HEK293 (cell line): ENCODE results near the gene SYT2.
A peak's percentile ranks its signal among the peaks of the same experiment; 100 is the strongest.
"Not testable (repeated sequence)": the region's sequence is repeated elsewhere in the genome, so short reads cannot be mapped to it uniquely, and the experiment has no call there.

Experiments used
- CTCF ChIA-PET: fragments of 350-600 bp; formaldehyde crosslinking; extraction: SDS; loops from one replicate; lab custom pipeline; 2021; ENCODE audit warnings: antibody characterized with exemption; lab: Yijun Ruan, JAX
- POLR2A ChIA-PET: fragments of 300-600 bp; formaldehyde crosslinking; extraction: SDS; loops from one replicate; lab custom pipeline; 2020; ENCODE audit warnings: antibody characterized with exemption, inconsistent platforms; lab: Yijun Ruan, JAX
- H3K27ac ChIP-seq: fragments of 200-500 bp; sonication (Bioruptor generic); 2 replicates; pipeline ENCODE4 v1.5.1; 2014; ENCODE audit warnings: low read depth, low read length, control low read depth, inconsistent platforms; ENCODE audit errors: extremely low read depth
- H3K36me3 ChIP-seq, 2 experiments: fragments of 200-500 bp in 1 of 2; sonication (Bioruptor generic) in 1 of 2; 1 replicate in 1 of 2; 2 replicates in 1 of 2; pipeline ENCODE4 v1.5.1; 2014 to 2017; ENCODE audit warnings: inconsistent platforms in 2 of 2, low read length in 2 of 2; ENCODE audit not compliant: control insufficient read depth in 2 of 2, insufficient read depth in 1 of 2
- H3K4me1 ChIP-seq: fragments of 200-500 bp; sonication (Bioruptor generic); 2 replicates; pipeline ENCODE4 v1.5.1; 2014; ENCODE audit warnings: mild to moderate bottlenecking, low read length, inconsistent platforms; ENCODE audit not compliant: control insufficient read depth, insufficient read depth
- H3K4me3 ChIP-seq: 2 replicates; pipeline ENCODE4 v1.5.1; 2011; ENCODE audit warnings: low read depth, mild to moderate bottlenecking, control low read depth, low read length, moderate library complexity
- H3K9me3 ChIP-seq: fragments of 200-500 bp; sonication (Bioruptor generic); 2 replicates; pipeline ENCODE4 v1.5.1; 2014; ENCODE audit warnings: low read depth, low read length, inconsistent platforms; ENCODE audit not compliant: control insufficient read depth, insufficient read depth
- BCL11A ChIP-seq: fragments of 450-650 bp; formaldehyde crosslinking; IDR thresholded peaks from 2 replicates; pipeline ENCODE4 v1.5.1; 2016; ENCODE audit warnings: low read depth, missing biosample characterization, missing genetic modification characterization
- FEZF1 ChIP-seq: fragments of 450-650 bp; formaldehyde crosslinking; IDR thresholded peaks from 2 replicates; pipeline ENCODE4 v1.5.1; 2016; ENCODE audit warnings: missing biosample characterization, missing genetic modification characterization
- GLI2 ChIP-seq: fragments of 450-650 bp; formaldehyde crosslinking; IDR thresholded peaks from 2 replicates; pipeline ENCODE4; 2017; ENCODE audit warnings: missing biosample characterization, missing genetic modification characterization, low read depth, borderline replicate concordance
- GLIS1 ChIP-seq: fragments of 450-650 bp; formaldehyde crosslinking; IDR thresholded peaks from 2 replicates; pipeline ENCODE4 v1.5.1; 2016; ENCODE audit warnings: missing biosample characterization, missing genetic modification characterization
- HOXA7 ChIP-seq: sonication (generic); formaldehyde crosslinking; IDR thresholded peaks from 2 replicates; pipeline ENCODE4 v1.8.1; 2022; ENCODE audit warnings: missing genetic modification reagents, borderline replicate concordance
- OSR2 ChIP-seq: fragments of 450-650 bp; formaldehyde crosslinking; IDR thresholded peaks from 2 replicates; pipeline ENCODE4 v1.5.1; 2016; ENCODE audit warnings: missing biosample characterization, missing genetic modification characterization
- REPIN1 ChIP-seq: fragments of 450-650 bp; formaldehyde crosslinking; IDR thresholded peaks from 2 replicates; pipeline ENCODE4 v1.5.1; 2017; ENCODE audit warnings: missing biosample characterization, missing genetic modification characterization, low read depth
- SP7 ChIP-seq: fragments of 450-650 bp; formaldehyde crosslinking; IDR thresholded peaks from 2 replicates; pipeline ENCODE4 v1.5.1; 2016; ENCODE audit warnings: missing biosample characterization, missing genetic modification characterization
- TSHZ1 ChIP-seq: fragments of 450-650 bp; formaldehyde crosslinking; IDR thresholded peaks from 2 replicates; pipeline ENCODE4 v1.5.1; 2016; ENCODE audit warnings: missing biosample characterization, missing genetic modification characterization, borderline replicate concordance
- WT1 ChIP-seq: fragments of 450-650 bp; formaldehyde crosslinking; IDR thresholded peaks from 2 replicates; pipeline ENCODE4 v1.5.1; 2016; ENCODE audit warnings: missing biosample characterization, missing genetic modification characterization
- ZBTB20 ChIP-seq: fragments of 450-650 bp; formaldehyde crosslinking; IDR thresholded peaks from 2 replicates; pipeline ENCODE4 v1.5.1; 2016; ENCODE audit warnings: missing biosample characterization, missing genetic modification characterization
- ZIC2 ChIP-seq: fragments of 450-650 bp; formaldehyde crosslinking; IDR thresholded peaks from 2 replicates; pipeline ENCODE4 v1.5.1; 2016; ENCODE audit warnings: missing biosample characterization, missing genetic modification characterization
- ZNF146 ChIP-seq: fragments of 450-650 bp; formaldehyde crosslinking; IDR thresholded peaks from 2 replicates; pipeline ENCODE4 v1.5.1; 2016; ENCODE audit warnings: missing biosample characterization, missing genetic modification characterization
- ZNF174 ChIP-seq: fragments of 450-650 bp; formaldehyde crosslinking; IDR thresholded peaks from 2 replicates; pipeline ENCODE4 v1.5.0; 2017; ENCODE audit warnings: missing biosample characterization, mild to moderate bottlenecking, missing genetic modification characterization
- ZNF18 ChIP-seq: fragments of 450-650 bp; formaldehyde crosslinking; IDR thresholded peaks from 2 replicates; pipeline ENCODE4 v1.5.1; 2016; ENCODE audit warnings: missing biosample characterization, missing genetic modification characterization
- ZNF202 ChIP-seq: fragments of 450-650 bp; formaldehyde crosslinking; IDR thresholded peaks from 2 replicates; pipeline ENCODE4 v1.5.1; 2016; ENCODE audit warnings: missing biosample characterization, missing genetic modification characterization, borderline replicate concordance
- ZNF324 ChIP-seq: fragments of 450-650 bp; formaldehyde crosslinking; IDR thresholded peaks from 2 replicates; pipeline ENCODE4 v1.5.1; 2016; ENCODE audit warnings: missing biosample characterization, missing genetic modification characterization
- ZNF335 ChIP-seq: fragments of 450-650 bp; formaldehyde crosslinking; conservative IDR thresholded peaks from 2 replicates; pipeline ENCODE4 v1.5.1; 2016; ENCODE audit warnings: missing biosample characterization, missing genetic modification characterization
- ZNF473 ChIP-seq: fragments of 450-650 bp; formaldehyde crosslinking; IDR thresholded peaks from 2 replicates; pipeline ENCODE4 v1.5.1; 2017; ENCODE audit warnings: missing biosample characterization, missing genetic modification characterization
- ZNF571 ChIP-seq: fragments of 450-650 bp; formaldehyde crosslinking; IDR thresholded peaks from 2 replicates; pipeline ENCODE4 v1.5.0; 2017; ENCODE audit warnings: missing biosample characterization, missing genetic modification characterization
- ZNF580 ChIP-seq: fragments of 450-650 bp; formaldehyde crosslinking; IDR thresholded peaks from 2 replicates; pipeline ENCODE4 v1.5.1; 2016; ENCODE audit warnings: missing biosample characterization, missing genetic modification characterization
- ZNF623 ChIP-seq: fragments of 450-650 bp; formaldehyde crosslinking; IDR thresholded peaks from 2 replicates; pipeline ENCODE4 v1.5.1; 2016; ENCODE audit warnings: missing biosample characterization, missing genetic modification characterization
- ZNF629 ChIP-seq: fragments of 450-650 bp; formaldehyde crosslinking; IDR thresholded peaks from 2 replicates; pipeline ENCODE4 v1.5.1; 2017; ENCODE audit warnings: missing biosample characterization, missing genetic modification characterization
- ZNF670 ChIP-seq: fragments of 450-650 bp; formaldehyde crosslinking; IDR thresholded peaks from 2 replicates; pipeline ENCODE4 v1.5.1; 2016; ENCODE audit warnings: missing biosample characterization, missing genetic modification characterization, low read depth
- ZNF747 ChIP-seq: fragments of 450-650 bp; formaldehyde crosslinking; IDR thresholded peaks from 2 replicates; pipeline ENCODE4 v1.5.1; 2016; ENCODE audit warnings: missing biosample characterization, missing genetic modification characterization
- ZNF791 ChIP-seq: fragments of 450-650 bp; formaldehyde crosslinking; IDR thresholded peaks from 2 replicates; pipeline ENCODE4 v1.5.1; 2016; ENCODE audit warnings: missing biosample characterization, missing genetic modification characterization
- ZNF837 ChIP-seq: fragments of 450-650 bp; formaldehyde crosslinking; IDR thresholded peaks from 2 replicates; pipeline ENCODE4 v1.5.1; 2016; ENCODE audit warnings: missing biosample characterization, missing genetic modification characterization
- ZSCAN18 ChIP-seq: fragments of 450-650 bp; formaldehyde crosslinking; IDR thresholded peaks from 2 replicates; pipeline ENCODE4 v1.5.1; 2016; ENCODE audit warnings: missing biosample characterization, missing genetic modification characterization
- ZSCAN4 ChIP-seq: fragments of 450-650 bp; formaldehyde crosslinking; IDR thresholded peaks from 2 replicates; pipeline ENCODE4 v1.5.1; 2017; ENCODE audit warnings: missing biosample characterization, missing genetic modification characterization

SYT2 gene

GRCh38 chr1:202554619-202555018, 155.6 kb downstream of the SYT2 start:
- H3K9me3 ChIP-seq, POLR2A ChIA-PET, H3K4me3 ChIP-seq, H3K36me3 ChIP-seq, H3K27ac ChIP-seq, H3K4me1 ChIP-seq: not testable (repeated sequence)
- TF ChIP-seq GLIS1 (tag by site-specific recombination) (peak; percentile 51), FEZF1 (tag by site-specific recombination) (peak; percentile 70), BCL11A (tag by site-specific recombination) (0 out of 2 replicates have a peak, but pooled peaks have one; percentile 29), ZNF629 (tag by site-specific recombination) (0 out of 2 replicates have a peak, but pooled peaks have one; percentile 15), WT1 (peak; percentile 56; the same call in 1 of the 2 replicates), OSR2 (tag by site-specific recombination) (peak; percentile 92)
- CTCF ChIA-PET: interaction anchor here (0.6 to 1.2 kb wide), 3 partner anchors 8 to 1368 kb away, joined by 3 read pairs; no protein-coding TSS in a partner anchor

- Histone ChIP-seq H3K4me1 (peaks cover 5% of the 10 kb centered on the region; the same call in 1 of the 2 replicates), H3K36me3 (no peaks in the 10 kb centered on the region), H3K27ac (no peak overlapping the region), H3K4me3 (no peak overlapping the region), H3K9me3 (no peaks in the 10 kb centered on the region)
- ChIA-PET CTCF (interaction anchor here (1.0 to 1.2 kb wide), 2 partner anchors 9 to 20 kb away, joined by 3 read pairs; no protein-coding TSS in a partner anchor), POLR2A (no interaction called here)
- TF ChIP-seq ZNF202 (tag by site-specific recombination): no peak
- 0 out of 2 replicates have a peak, but pooled peaks have one; percentile 19 for TF ChIP-seq ZNF580
- TF ChIP-seq REPIN1 (tag by site-specific recombination): no peak
- no peak for TF ChIP-seq ZSCAN18 (tag by site-specific recombination)
- TF ChIP-seq ZBTB20 (tag by site-specific recombination): no peak
- no peak for TF ChIP-seq ZNF791 (tag by site-specific recombination)
- TF ChIP-seq ZIC2 (tag by site-specific recombination): no peak
- TF ChIP-seq ZNF324: no peak
- no peak for TF ChIP-seq ZNF335 (tag by site-specific recombination)
- peak; percentile 77; the same call in 1 of the 2 replicates for TF ChIP-seq TSHZ1
- TF ChIP-seq SP7 (tag by site-specific recombination): 0 out of 2 replicates have a peak, but pooled peaks have one; percentile 15
- no peak for TF ChIP-seq ZSCAN4 (tag by site-specific recombination)
- TF ChIP-seq ZNF571: no peak
- no peak for TF ChIP-seq HOXA7
- TF ChIP-seq ZNF670: no peak
- TF ChIP-seq ZNF837 (tag by site-specific recombination): no peak
- TF ChIP-seq ZNF18 (tag by site-specific recombination): 0 out of 2 replicates have a peak, but pooled peaks have one; percentile 42
- TF ChIP-seq GLI2 (tag by site-specific recombination): no peak
- TF ChIP-seq ZNF747 (tag by site-specific recombination): no peak
- TF ChIP-seq ZNF146 (tag by site-specific recombination): no peak
- no peak for TF ChIP-seq ZNF174 (tag by site-specific recombination)
- TF ChIP-seq ZNF473 (tag by site-specific recombination): no peak
- TF ChIP-seq ZNF623 (tag by site-specific recombination): no peak
Measured at GRCh38 chr1:202553560-202554038, 156.7 kb downstream of the SYT2 start.
